Measurements from ENCODE around the gene PLA2G1B. TPM values are rescaled to one million over a fixed set of nuclear protein-coding genes. Genes with fewer than 3 reads are reported as not detected.

Gene PLA2G1B
- total and polyA plus RNA-seq, 2 experiments from 2014 or later: not detected

DNA sequence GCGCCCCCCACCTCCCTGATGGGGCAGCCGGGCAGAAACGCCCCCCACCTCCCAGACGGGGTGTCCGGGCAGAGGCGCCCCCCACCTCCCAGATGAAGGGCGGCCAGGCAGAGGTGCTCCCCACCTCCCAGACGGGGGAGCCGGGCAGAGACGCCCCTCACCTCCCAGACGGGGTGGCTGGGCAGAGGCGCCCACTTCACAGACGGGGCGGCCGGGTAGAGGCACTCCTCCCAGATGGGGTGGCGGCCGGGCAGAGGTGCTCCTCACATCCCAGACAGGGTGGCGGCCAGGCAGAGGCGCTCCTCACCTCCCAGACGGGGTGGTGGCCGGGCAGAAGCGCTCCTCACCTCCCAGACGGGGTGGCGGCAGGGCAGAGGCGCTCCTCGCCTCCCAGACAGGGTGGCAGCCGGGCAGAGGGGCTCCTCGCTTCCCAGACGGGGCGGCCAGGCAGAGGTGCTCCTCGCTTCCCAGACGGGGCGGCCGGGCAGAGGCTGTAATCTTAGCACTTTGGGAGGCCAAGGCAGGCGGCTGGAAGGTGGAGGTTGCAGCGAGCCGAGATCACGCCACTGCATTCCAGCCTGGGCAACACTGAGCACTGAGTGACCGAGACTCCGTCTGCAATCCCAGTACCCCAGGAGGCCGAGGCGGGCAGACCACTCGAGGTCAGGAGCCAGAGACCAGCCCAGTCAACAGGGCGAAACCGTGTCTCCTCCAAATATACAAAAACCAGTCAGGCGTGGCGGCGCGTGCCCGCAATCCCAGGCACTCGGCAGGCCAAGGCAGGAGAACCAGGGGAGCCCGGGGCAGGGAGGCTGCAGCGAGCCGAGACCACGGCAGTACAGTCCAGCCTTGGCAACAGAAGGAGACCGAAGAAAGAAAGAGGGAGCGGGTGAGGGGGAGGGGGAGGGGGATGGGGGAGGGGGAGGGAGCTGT, 49.2 kb downstream of the PLA2G1B start:
- Histone ChIP-seq H3K9ac (no peak overlapping the region), H3K27ac (no peak overlapping the region), H4K20me1 (ENCODE audit: insufficient read depth) (no peaks in the 10 kb centered on the region), H3K27me3 (replicated peaks; ENCODE audit: insufficient read depth) (no peaks in the 10 kb centered on the region), H3K4me1 (ENCODE audit: insufficient read depth) (no peaks in the 10 kb centered on the region), H3K36me3 (ENCODE audit: low read depth) (no peaks in the 10 kb centered on the region), H3K9me2 (ENCODE audit: insufficient read depth) (no peaks in the 10 kb centered on the region), H3K9me3 (ENCODE audit: low read depth) (no peaks in the 10 kb centered on the region), H2AFZ (no peak overlapping the region), H3F3A (ENCODE audit: insufficient read depth) (no peaks in the 10 kb centered on the region), H3K4me2 (ENCODE audit: unreplicated experiment) (no peak overlapping the region), H3K4me3 (no peak overlapping the region), H3K79me2 (ENCODE audit: insufficient read depth) (no peaks in the 10 kb centered on the region)
- 86 to 91% methylated on average over 26 to 57 of the region's 57 CpGs for WGBS, 2 experiments (ENCODE audit: low coverage in 1 of 2, low lambda C conversion rate in 2 of 2, missing lambda C conversion rate in 2 of 2)
- no peak for DNase-seq
- in situ Hi-C loops (cut with MboI): loop anchor here (10.0 kb wide), 1 partner anchor 54 kb away; no protein-coding TSS in a partner anchor
- TF ChIP-seq EZH2 (IDR thresholded peaks at IDR 0.05; ENCODE audit: insufficient read depth, poor library complexity, severe bottlenecking) (no peak), EZH2phosphoT487 (IDR thresholded peaks at IDR 0.05; ENCODE audit: insufficient read depth, low read depth) (no peak)

DNA sequence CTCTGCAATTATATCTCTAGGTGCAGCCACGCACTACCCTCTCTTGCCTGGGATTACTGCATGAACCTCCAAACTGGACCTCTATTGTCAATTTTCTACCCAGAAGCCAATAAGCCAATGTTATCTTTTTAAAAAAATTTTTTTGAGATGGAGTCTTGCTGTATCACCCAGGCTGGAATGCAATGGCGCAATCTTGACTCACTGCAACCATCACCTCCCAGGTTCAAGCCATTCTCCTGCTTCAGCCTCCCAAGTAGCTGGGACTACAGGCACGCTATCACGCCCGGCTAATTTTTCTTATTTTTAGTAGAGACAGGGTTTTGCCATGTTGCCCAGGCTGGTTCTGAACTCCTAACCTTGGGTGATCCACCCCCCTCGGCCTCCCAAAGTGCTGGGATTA, 50.8 kb downstream of the PLA2G1B start:
- H3K9me3 ChIP-seq (ENCODE audit: low read depth): no peaks in the 10 kb centered on the region
- H3K36me3 ChIP-seq (ENCODE audit: low read depth): no peaks in the 10 kb centered on the region
- peak; percentile 51 for DNase-seq
- H3K27ac ChIP-seq: no peak overlapping the region
- H3K79me2 ChIP-seq (ENCODE audit: insufficient read depth): no peaks in the 10 kb centered on the region
- no peak overlapping the region for H2AFZ ChIP-seq
- H3K4me1 ChIP-seq (ENCODE audit: insufficient read depth): no peaks in the 10 kb centered on the region
- no peak overlapping the region for H3K9ac ChIP-seq
- H3K9me2 ChIP-seq (ENCODE audit: insufficient read depth): no peaks in the 10 kb centered on the region
- H3K27me3 ChIP-seq (replicated peaks; ENCODE audit: insufficient read depth): no peaks in the 10 kb centered on the region
- no peak overlapping the region for H3K4me2 ChIP-seq (ENCODE audit: unreplicated experiment)
- TF ChIP-seq EZH2 (IDR thresholded peaks at IDR 0.05; ENCODE audit: insufficient read depth, poor library complexity, severe bottlenecking): no peak
- TF ChIP-seq EZH2phosphoT487 (IDR thresholded peaks at IDR 0.05; ENCODE audit: insufficient read depth, low read depth): no peak
- in situ Hi-C loops (cut with MboI): loop anchor here (10.0 kb wide), 1 partner anchor 52 kb away; no protein-coding TSS in a partner anchor
- H3F3A ChIP-seq (ENCODE audit: insufficient read depth): no peaks in the 10 kb centered on the region
- H4K20me1 ChIP-seq (ENCODE audit: insufficient read depth): no peaks in the 10 kb centered on the region
- WGBS, 2 experiments (ENCODE audit: low coverage in 1 of 2, low lambda C conversion rate in 2 of 2, missing lambda C conversion rate in 2 of 2): 87 to 91% methylated on average over 6 of the region's 6 CpGs
- no peak overlapping the region for H3K4me3 ChIP-seq

Small RNA genes lying within 50 kb of the gene (small RNA-seq; reads per million reads assigned to genes)
- gene RNU4-1 (ENCODE audit: low read depth, low replicate concordance) (200 reads per million, percentile 96 among the genes with 10 or more reads in this experiment), gene RNU4-2 (ENCODE audit: low read depth, low replicate concordance) (218 reads per million, percentile 97 among the genes with 10 or more reads in this experiment), gene RNU6-1088P (ENCODE audit: low read depth, low replicate concordance) (not detected)

Other genes starting within 250 kb of the PLA2G1B start
- gene RAB35, start 211.0 kb downstream of the PLA2G1B start, total RNA-seq (2014; rRNA removed; shearing (Covaris generic)): 32.0 and 37.1 TPM in 2 replicates
- gene RAB35, start 211.0 kb downstream of the PLA2G1B start, polyA plus RNA-seq (2016; fragmentation: Nextera tagmentation; extraction: Ambion mirVana): 28.2 and 28.7 TPM in 2 replicates
- 74.8 and 79.7 TPM in 2 replicates for gene GCN1, start 133.1 kb downstream of the PLA2G1B start, total RNA-seq (2014; rRNA removed; shearing (Covaris generic))
- 24.2 and 24.5 TPM in 2 replicates for gene GCN1, start 133.1 kb downstream of the PLA2G1B start, polyA plus RNA-seq (2016; fragmentation: Nextera tagmentation; extraction: Ambion mirVana)
- gene RPLP0, start 126.7 kb downstream of the PLA2G1B start, total RNA-seq (2014; rRNA removed; shearing (Covaris generic)): 4,120 and 4,786 TPM in 2 replicates
- gene RPLP0, start 126.7 kb downstream of the PLA2G1B start, polyA plus RNA-seq (2016; fragmentation: Nextera tagmentation; extraction: Ambion mirVana): 1,272 and 1,276 TPM in 2 replicates
- gene PXN, start 62.0 kb downstream of the PLA2G1B start, total RNA-seq (2014; rRNA removed; shearing (Covaris generic)): 63.7 and 87.2 TPM in 2 replicates
- gene PXN, start 62.0 kb downstream of the PLA2G1B start, polyA plus RNA-seq (2016; fragmentation: Nextera tagmentation; extraction: Ambion mirVana): 134 and 135 TPM in 2 replicates
- gene RNU4-2, start 35.9 kb downstream of the PLA2G1B start, total RNA-seq (2014; rRNA removed; shearing (Covaris generic)): under 0.01 TPM in 1 of 2 replicates, not detected in the other
- 4.0 and 6.9 TPM in 2 replicates for gene RNU4-2, start 35.9 kb downstream of the PLA2G1B start, polyA plus RNA-seq (2016; fragmentation: Nextera tagmentation; extraction: Ambion mirVana)
- not detected in 2 replicates for gene RNU4-1, start 34.5 kb downstream of the PLA2G1B start, total RNA-seq (2014; rRNA removed; shearing (Covaris generic))
- 4.1 TPM in 1 of 2 replicates, not detected in the other for gene RNU4-1, start 34.5 kb downstream of the PLA2G1B start, polyA plus RNA-seq (2016; fragmentation: Nextera tagmentation; extraction: Ambion mirVana)
- gene SIRT4, start 25.5 kb downstream of the PLA2G1B start, total RNA-seq (2014; rRNA removed; shearing (Covaris generic)): not detected in 2 replicates
- 1.4 TPM in 2 replicates for gene SIRT4, start 25.5 kb downstream of the PLA2G1B start, polyA plus RNA-seq (2016; fragmentation: Nextera tagmentation; extraction: Ambion mirVana)
- not detected in 2 replicates for gene MSI1, start 41.4 kb upstream of the PLA2G1B start, total RNA-seq (2014; rRNA removed; shearing (Covaris generic))
- gene MSI1, start 41.4 kb upstream of the PLA2G1B start, polyA plus RNA-seq (2016; fragmentation: Nextera tagmentation; extraction: Ambion mirVana): not detected in 2 replicates
- 247 and 358 TPM in 2 replicates for gene COX6A1, start 110.3 kb upstream of the PLA2G1B start, total RNA-seq (2014; rRNA removed; shearing (Covaris generic))
- gene COX6A1, start 110.3 kb upstream of the PLA2G1B start, polyA plus RNA-seq (2016; fragmentation: Nextera tagmentation; extraction: Ambion mirVana): 806 and 824 TPM in 2 replicates
- gene TRIAP1, start 118.6 kb upstream of the PLA2G1B start, total RNA-seq (2014; rRNA removed; shearing (Covaris generic)): 45.6 and 47.0 TPM in 2 replicates
- gene TRIAP1, start 118.6 kb upstream of the PLA2G1B start, polyA plus RNA-seq (2016; fragmentation: Nextera tagmentation; extraction: Ambion mirVana): 68.6 and 70.3 TPM in 2 replicates
- 15.9 and 17.2 TPM in 2 replicates for gene GATC, start 118.7 kb upstream of the PLA2G1B start, total RNA-seq (2014; rRNA removed; shearing (Covaris generic))
- 18.3 and 18.8 TPM in 2 replicates for gene GATC, start 118.7 kb upstream of the PLA2G1B start, polyA plus RNA-seq (2016; fragmentation: Nextera tagmentation; extraction: Ambion mirVana)
- gene SRSF9, start 142.0 kb upstream of the PLA2G1B start, total RNA-seq (2014; rRNA removed; shearing (Covaris generic)): 129 and 154 TPM in 2 replicates
- 329 and 345 TPM in 2 replicates for gene SRSF9, start 142.0 kb upstream of the PLA2G1B start, polyA plus RNA-seq (2016; fragmentation: Nextera tagmentation; extraction: Ambion mirVana)
- 301 and 340 TPM in 2 replicates for gene DYNLL1, start 168.3 kb upstream of the PLA2G1B start, total RNA-seq (2014; rRNA removed; shearing (Covaris generic))
- 778 and 782 TPM in 2 replicates for gene DYNLL1, start 168.3 kb upstream of the PLA2G1B start, polyA plus RNA-seq (2016; fragmentation: Nextera tagmentation; extraction: Ambion mirVana)
- gene COQ5, start 201.4 kb upstream of the PLA2G1B start, total RNA-seq (2014; rRNA removed; shearing (Covaris generic)): 32.6 and 33.0 TPM in 2 replicates
- gene COQ5, start 201.4 kb upstream of the PLA2G1B start, polyA plus RNA-seq (2016; fragmentation: Nextera tagmentation; extraction: Ambion mirVana): 39.9 and 42.9 TPM in 2 replicates
- gene RNF10, start 206.6 kb upstream of the PLA2G1B start, total RNA-seq (2014; rRNA removed; shearing (Covaris generic)): 52.6 and 69.3 TPM in 2 replicates
- gene RNF10, start 206.6 kb upstream of the PLA2G1B start, polyA plus RNA-seq (2016; fragmentation: Nextera tagmentation; extraction: Ambion mirVana): 114 and 130 TPM in 2 replicates

Data from GM23248 (cell line).